RKO (cell line): Measurements from ENCODE around the gene FBXO2.
"Not testable (repeated sequence)": the region's sequence is repeated elsewhere in the genome, so short reads cannot be mapped to it uniquely, and the experiment has no call there.

Experiments used
- DNase-seq: peaks from one replicate; pipeline ENCODE4 v3.0.0-alpha.2; 2016; ENCODE audit warnings: low spot score

Gene FBXO2

GRCh38 chr1:11629184-11630016, 24.8 kb downstream of the FBXO2 start:
- DNase-seq = no peak

- no peak for DNase-seq
Measured at GRCh38 chr1:11628767-11629166, 25.5 kb downstream of the FBXO2 start.

DNA sequence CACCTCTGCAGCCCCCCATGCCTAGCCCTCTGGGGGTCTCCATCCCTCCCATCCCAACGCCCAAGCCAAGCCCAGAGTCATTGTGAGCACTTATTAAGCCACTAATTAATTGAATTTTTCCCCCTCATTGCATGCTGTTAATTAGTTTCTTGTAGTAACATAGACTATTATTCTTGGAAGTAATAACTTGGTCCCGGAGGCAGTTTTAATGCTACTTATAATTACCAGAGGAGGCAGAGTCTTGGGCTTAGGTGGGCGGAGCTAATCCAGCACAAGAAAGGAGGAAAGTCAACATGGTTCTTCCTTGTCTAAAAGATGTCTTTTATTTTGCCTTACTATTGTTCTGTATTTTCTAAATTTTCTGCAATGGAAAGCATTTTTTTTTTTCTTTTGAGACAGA, 27.7 kb downstream of the FBXO2 start:
- DNase-seq = no peak

DNA sequence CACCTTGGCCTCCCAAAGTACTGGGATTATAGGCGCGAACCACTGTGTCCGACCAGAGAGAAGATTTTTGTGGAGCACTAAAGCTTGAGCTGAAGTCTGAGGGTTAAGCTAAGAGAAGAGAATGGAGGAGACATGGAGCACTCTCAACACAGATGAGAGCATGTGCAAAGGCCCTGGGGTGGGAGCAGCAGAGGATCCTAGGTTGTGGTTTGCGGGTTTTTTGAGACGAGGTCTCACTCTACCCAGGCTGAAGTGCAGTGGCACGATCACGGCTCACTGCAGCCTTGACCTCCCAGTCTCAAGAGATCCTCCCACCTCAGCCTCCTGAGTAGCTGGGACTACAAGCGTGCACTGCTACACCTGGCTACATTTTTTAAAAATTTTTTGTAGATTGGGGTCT, 30.5 kb downstream of the FBXO2 start:
- DNase-seq = no peak

- DNase-seq = no peak
Measured at GRCh38 chr1:11622398-11622797, 31.8 kb downstream of the FBXO2 start.

GRCh38 chr1:11620924-11621323, 33.3 kb downstream of the FBXO2 start:
- no peak for DNase-seq

GRCh38 chr1:11620405-11620804, 33.8 kb downstream of the FBXO2 start:
- DNase-seq = no peak

DNA sequence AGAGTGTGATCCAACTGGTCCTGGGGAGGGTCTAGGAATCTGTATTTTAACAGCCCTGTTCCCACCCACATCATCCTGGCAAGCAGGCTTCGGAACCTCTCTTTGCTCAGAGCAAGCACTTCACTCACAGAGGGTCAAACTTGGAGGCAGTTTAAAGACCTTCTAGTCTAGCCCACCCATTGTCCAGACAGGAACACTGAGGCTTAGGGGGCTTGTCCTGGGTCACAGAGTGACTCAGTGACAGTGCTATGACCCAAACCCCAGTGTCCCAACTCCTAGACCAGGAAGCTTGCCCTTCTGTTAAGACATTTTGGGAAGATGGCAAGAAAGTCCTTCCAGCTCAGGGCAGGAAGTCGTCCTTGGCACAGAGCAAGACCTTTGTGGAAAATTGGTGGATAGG, 36.5 kb downstream of the FBXO2 start:
- DNase-seq = no peak

GRCh38 chr1:11617314-11617713, 36.9 kb downstream of the FBXO2 start:
- no peak for DNase-seq

- no peak for DNase-seq
Measured at GRCh38 chr1:11616766-11617165, 37.5 kb downstream of the FBXO2 start.

GRCh38 chr1:11615090-11615489, 39.1 kb downstream of the FBXO2 start:
- DNase-seq = no peak

GRCh38 chr1:11613347-11613746, 40.9 kb downstream of the FBXO2 start:
- no peak for DNase-seq

- no peak for DNase-seq
Measured at GRCh38 chr1:11611638-11612327, 42.4 kb downstream of the FBXO2 start.

DNA sequence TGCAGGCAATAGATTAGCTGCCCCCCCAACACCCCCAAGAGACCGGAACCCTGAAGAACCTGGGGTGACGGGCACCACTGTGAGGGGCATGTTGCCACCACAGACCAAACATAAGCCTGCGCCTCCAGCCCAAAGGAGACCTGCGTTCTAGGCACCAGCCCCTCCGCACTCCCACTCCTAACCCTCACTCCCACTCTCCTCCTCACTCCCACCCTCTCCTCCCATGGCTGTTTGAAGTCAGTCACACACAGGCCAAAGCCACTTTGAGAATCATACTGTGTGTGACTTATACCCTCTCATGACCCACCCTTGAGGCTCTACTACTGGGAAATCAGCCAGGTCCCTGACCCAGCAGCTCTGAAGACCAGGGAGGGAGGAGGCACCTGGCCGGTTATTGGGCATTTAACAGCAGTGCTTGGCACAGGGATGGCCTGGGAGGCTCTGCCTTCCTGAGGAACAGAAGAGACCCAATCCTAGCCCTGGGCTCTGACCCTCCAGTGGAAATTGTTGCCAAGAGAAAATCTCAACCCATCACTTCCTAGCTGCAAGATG, 43.5 kb downstream of the FBXO2 start:
- no peak for DNase-seq

DNA sequence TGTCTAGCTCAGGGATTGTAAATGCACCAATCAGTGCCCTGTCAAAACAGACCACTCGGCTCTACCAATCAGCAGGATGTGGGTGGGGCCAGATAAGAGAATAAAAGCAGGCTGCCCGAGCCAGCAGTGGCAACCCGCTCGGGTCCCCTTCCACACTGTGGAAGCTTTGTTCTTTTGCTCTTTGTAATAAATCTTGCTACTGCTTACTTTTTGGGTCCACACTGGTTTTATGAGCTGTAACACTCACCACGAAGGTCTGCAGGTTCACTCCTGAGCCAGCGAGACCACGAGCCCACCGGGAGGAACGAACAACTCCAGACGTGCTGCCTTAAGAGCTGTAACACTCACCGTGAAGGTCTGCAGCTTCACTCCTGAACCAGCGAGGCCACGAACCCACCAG, 44.9 kb downstream of the FBXO2 start:
- not testable (repeated sequence) for DNase-seq

GRCh38 chr1:11608596-11609130, 45.6 kb downstream of the FBXO2 start:
- DNase-seq = not testable (repeated sequence)

DNA sequence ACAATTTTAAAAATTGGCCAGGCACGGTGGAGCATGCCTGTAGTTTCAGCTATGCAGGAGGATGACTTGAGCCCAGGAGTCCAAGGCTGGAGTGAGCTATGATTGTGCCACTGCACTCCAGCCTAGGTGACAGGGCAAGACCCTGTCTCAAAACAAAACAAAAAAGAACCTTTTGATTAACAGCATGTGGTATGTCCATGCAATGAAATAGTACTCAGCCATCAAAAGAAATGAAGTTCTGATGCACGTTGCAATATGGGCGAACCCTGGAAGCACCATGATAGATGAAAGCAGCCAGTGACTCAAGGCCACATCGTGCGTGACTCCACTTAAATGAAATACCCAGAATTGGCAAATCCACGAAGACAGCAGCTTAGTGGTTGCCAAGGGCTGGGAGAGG, 47.5 kb downstream of the FBXO2 start:
- no peak for DNase-seq

GRCh38 chr1:11602981-11603380, 51.2 kb downstream of the FBXO2 start:
- no peak for DNase-seq

DNA sequence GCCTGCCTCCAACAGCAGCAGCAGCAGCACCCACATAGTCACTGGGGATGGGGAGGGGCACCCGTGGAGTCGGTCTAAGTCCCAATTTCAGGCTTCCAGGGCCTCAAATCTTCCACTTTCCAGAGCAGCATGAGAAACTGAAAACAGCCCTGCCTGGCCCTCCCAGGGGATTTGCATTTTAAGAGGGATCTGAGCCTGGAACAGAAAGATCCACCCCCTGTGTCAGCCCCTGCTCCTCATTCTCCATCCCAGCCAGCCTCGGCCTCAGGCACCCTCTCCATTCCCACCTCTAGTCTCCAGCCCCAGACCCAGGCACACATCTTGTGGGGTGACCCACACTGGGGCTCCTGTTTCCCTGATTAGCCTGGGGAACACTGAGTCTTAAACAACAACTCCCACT, 51.8 kb downstream of the FBXO2 start:
- DNase-seq = no peak

DNA sequence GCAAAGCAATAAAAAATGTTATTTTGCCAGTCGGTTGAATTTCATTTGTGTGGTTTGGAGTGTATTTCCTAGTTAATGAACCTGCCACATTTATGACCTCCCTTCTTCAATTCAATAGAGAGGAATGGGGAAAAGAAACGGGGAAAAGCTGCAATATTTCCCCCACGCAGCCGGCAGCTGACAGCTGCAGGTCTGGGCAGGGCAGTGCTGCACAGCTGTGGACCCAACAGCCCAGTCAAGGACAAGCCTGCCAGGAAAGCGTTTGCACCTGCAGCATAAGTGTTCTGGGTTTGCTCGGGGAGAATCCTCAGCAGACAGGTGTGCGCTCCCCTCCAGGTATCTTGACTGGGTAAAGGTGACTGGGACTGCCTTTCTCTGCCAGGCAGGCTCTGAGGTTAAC, 53.4 kb downstream of the FBXO2 start:
- DNase-seq = no peak

DNA sequence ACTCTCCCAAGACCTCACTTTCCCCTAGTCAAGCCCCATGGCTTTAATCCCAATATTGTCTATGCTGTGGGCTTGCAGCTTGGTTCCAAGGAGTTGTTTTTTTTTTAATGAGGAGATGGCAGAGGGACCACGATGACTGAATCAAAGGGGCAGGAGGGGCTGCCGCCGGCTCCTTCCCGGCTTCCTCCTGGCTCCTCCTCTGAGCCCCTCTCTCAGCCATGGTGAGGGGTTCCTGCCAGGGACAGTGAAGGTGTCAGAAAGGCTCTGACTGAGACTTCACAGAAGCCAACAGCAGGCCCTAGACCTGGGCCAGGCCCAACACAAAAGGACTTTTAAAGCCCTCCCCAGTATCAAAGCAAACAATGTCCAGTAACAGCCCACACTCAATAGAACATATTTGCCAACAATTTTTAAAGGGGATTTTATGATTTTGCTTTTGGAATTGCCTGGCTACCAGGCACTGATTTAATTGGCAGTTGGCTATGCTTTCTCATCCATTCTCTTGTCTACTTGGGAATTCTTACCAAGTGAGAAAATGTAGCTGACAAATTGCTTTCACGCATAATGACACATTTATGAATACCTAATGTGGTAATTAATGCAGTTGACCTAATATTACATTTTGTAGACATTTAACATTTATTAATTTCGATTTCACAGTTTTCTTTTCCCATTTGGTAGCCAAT, 54.2 kb downstream of the FBXO2 start:
- no peak for DNase-seq

- DNase-seq = no peak
Measured at GRCh38 chr1:11598461-11598860, 55.8 kb downstream of the FBXO2 start.
